ENCODE measurements around the gene TBCD.

The TBCD gene

GRCh38 chr17:82876602-82877379 lies 124.9 kb downstream of the TBCD start:
- 78% methylated on average over 13 of the region's 14 CpGs for WGBS
- Histone ChIP-seq H3K4me1 (ENCODE audit: insufficient read depth, low read length) (peaks cover 18% of the 10 kb centered on the region; the same call in 1 of the 2 replicates), H3K27ac (ENCODE audit: low read depth, low read length) (peak overlapping the region; percentile 37; the same call in 1 of the 2 replicates), H3K9ac (ENCODE audit: low read depth, low read length) (no peak overlapping the region), H3K27me3 (ENCODE audit: insufficient read depth, low read length) (no peaks in the 10 kb centered on the region), H3K36me3 (ENCODE audit: insufficient read depth, low read length) (peaks cover 19% of the 10 kb centered on the region), H3K9me3 (ENCODE audit: insufficient read depth, low read depth, low read length) (no peaks in the 10 kb centered on the region), H3K4me3 (ENCODE audit: low read length) (no peak overlapping the region)

- Histone ChIP-seq H3K9me3 (ENCODE audit: insufficient read depth, low read depth, low read length) (no peaks in the 10 kb centered on the region), H3K4me1 (ENCODE audit: insufficient read depth, low read length) (peaks cover 18% of the 10 kb centered on the region; the same call in 1 of the 2 replicates), H3K27me3 (ENCODE audit: insufficient read depth, low read length) (no peaks in the 10 kb centered on the region), H3K27ac (ENCODE audit: low read depth, low read length) (no peak overlapping the region), H3K9ac (ENCODE audit: low read depth, low read length) (no peak overlapping the region), H3K4me3 (ENCODE audit: low read length) (no peak overlapping the region), H3K36me3 (ENCODE audit: insufficient read depth, low read length) (peaks cover 7% of the 10 kb centered on the region; the same call in 1 of the 2 replicates)
- 83% methylated on average over 9 of the region's 9 CpGs for WGBS
Observed at GRCh38 chr17:82878527-82878926, 126.7 kb downstream of the TBCD start.

- H3K4me1 ChIP-seq (ENCODE audit: insufficient read depth, low read length): peaks cover 18% of the 10 kb centered on the region; the same call in 1 of the 2 replicates
- no peaks in the 10 kb centered on the region for H3K9me3 ChIP-seq (ENCODE audit: insufficient read depth, low read depth, low read length)
- H3K27me3 ChIP-seq (ENCODE audit: insufficient read depth, low read length): no peaks in the 10 kb centered on the region
- 97% methylated on average over 15 of the region's 15 CpGs for WGBS
- no peak overlapping the region for H3K9ac ChIP-seq (ENCODE audit: low read depth, low read length)
- H3K27ac ChIP-seq (ENCODE audit: low read depth, low read length): no peak overlapping the region
- H3K36me3 ChIP-seq (ENCODE audit: insufficient read depth, low read length): peaks cover 7% of the 10 kb centered on the region; the same call in 1 of the 2 replicates
- H3K4me3 ChIP-seq (ENCODE audit: low read length): no peak overlapping the region
Observed at GRCh38 chr17:82879241-82879640, 127.4 kb downstream of the TBCD start.

- H3K27me3 ChIP-seq (ENCODE audit: insufficient read depth, low read length): no peaks in the 10 kb centered on the region
- H3K9ac ChIP-seq (ENCODE audit: low read depth, low read length): no peak overlapping the region
- peaks cover 7% of the 10 kb centered on the region; the same call in 1 of the 2 replicates for H3K36me3 ChIP-seq (ENCODE audit: insufficient read depth, low read length)
- WGBS: 93% methylated on average over 25 of the region's 25 CpGs
- peaks cover 8% of the 10 kb centered on the region; the same call in 1 of the 2 replicates for H3K4me1 ChIP-seq (ENCODE audit: insufficient read depth, low read length)
- H3K4me3 ChIP-seq (ENCODE audit: low read length): no peak overlapping the region
- no peaks in the 10 kb centered on the region for H3K9me3 ChIP-seq (ENCODE audit: insufficient read depth, low read depth, low read length)
- no peak overlapping the region for H3K27ac ChIP-seq (ENCODE audit: low read depth, low read length)
Observed at GRCh38 chr17:82880620-82881323, 128.9 kb downstream of the TBCD start.

- H3K4me1 ChIP-seq (ENCODE audit: insufficient read depth, low read length): peaks cover 2% of the 10 kb centered on the region; the same call in 1 of the 2 replicates
- H3K36me3 ChIP-seq (ENCODE audit: insufficient read depth, low read length): peaks cover 7% of the 10 kb centered on the region; the same call in 1 of the 2 replicates
- no peaks in the 10 kb centered on the region for H3K9me3 ChIP-seq (ENCODE audit: insufficient read depth, low read depth, low read length)
- 92% methylated on average over 21 of the region's 21 CpGs for WGBS
- H3K27me3 ChIP-seq (ENCODE audit: insufficient read depth, low read length): no peaks in the 10 kb centered on the region
- H3K9ac ChIP-seq (ENCODE audit: low read depth, low read length): no peak overlapping the region
- no peak overlapping the region for H3K27ac ChIP-seq (ENCODE audit: low read depth, low read length)
- no peak overlapping the region for H3K4me3 ChIP-seq (ENCODE audit: low read length)
Observed at GRCh38 chr17:82881324-82881823, 129.5 kb downstream of the TBCD start.

GRCh38 chr17:82881900-82882714 lies 130.2 kb downstream of the TBCD start:
- no peaks in the 10 kb centered on the region for H3K9me3 ChIP-seq (ENCODE audit: insufficient read depth, low read depth, low read length)
- H3K36me3 ChIP-seq (ENCODE audit: insufficient read depth, low read length): peaks cover 7% of the 10 kb centered on the region; the same call in 1 of the 2 replicates
- H3K4me3 ChIP-seq (ENCODE audit: low read length): no peak overlapping the region
- no peaks in the 10 kb centered on the region for H3K27me3 ChIP-seq (ENCODE audit: insufficient read depth, low read length)
- H3K27ac ChIP-seq (ENCODE audit: low read depth, low read length): no peak overlapping the region
- WGBS: 92% methylated on average over 17 of the region's 17 CpGs
- H3K4me1 ChIP-seq (ENCODE audit: insufficient read depth, low read length): no peaks in the 10 kb centered on the region; the same call in 1 of the 2 replicates
- H3K9ac ChIP-seq (ENCODE audit: low read depth, low read length): no peak overlapping the region

GRCh38 chr17:82882715-82883418 lies 131.0 kb downstream of the TBCD start:
- no peak overlapping the region for H3K27ac ChIP-seq (ENCODE audit: low read depth, low read length)
- H3K9ac ChIP-seq (ENCODE audit: low read depth, low read length): no peak overlapping the region; the same call in 1 of the 2 replicates
- WGBS: 96% methylated on average over 39 of the region's 39 CpGs
- peaks cover 4% of the 10 kb centered on the region; the same call in 1 of the 2 replicates for H3K9me3 ChIP-seq (ENCODE audit: insufficient read depth, low read depth, low read length)
- H3K4me1 ChIP-seq (ENCODE audit: insufficient read depth, low read length): no peaks in the 10 kb centered on the region; the same call in 1 of the 2 replicates
- H3K4me3 ChIP-seq (ENCODE audit: low read length): no peak overlapping the region
- H3K36me3 ChIP-seq (ENCODE audit: insufficient read depth, low read length): peaks cover 12% of the 10 kb centered on the region
- H3K27me3 ChIP-seq (ENCODE audit: insufficient read depth, low read length): no peaks in the 10 kb centered on the region

- no peaks in the 10 kb centered on the region; the same call in 1 of the 2 replicates for H3K4me1 ChIP-seq (ENCODE audit: insufficient read depth, low read length)
- peaks cover 4% of the 10 kb centered on the region; the same call in 1 of the 2 replicates for H3K9me3 ChIP-seq (ENCODE audit: insufficient read depth, low read depth, low read length)
- H3K9ac ChIP-seq (ENCODE audit: low read depth, low read length): no peak overlapping the region; the same call in 1 of the 2 replicates
- H3K27me3 ChIP-seq (ENCODE audit: insufficient read depth, low read length): no peaks in the 10 kb centered on the region
- 94% methylated on average over 23 of the region's 23 CpGs for WGBS
- no peak overlapping the region for H3K4me3 ChIP-seq (ENCODE audit: low read length)
- H3K27ac ChIP-seq (ENCODE audit: low read depth, low read length): no peak overlapping the region
- H3K36me3 ChIP-seq (ENCODE audit: insufficient read depth, low read length): peaks cover 9% of the 10 kb centered on the region
Observed at GRCh38 chr17:82883419-82884031, 131.7 kb downstream of the TBCD start.

GRCh38 chr17:82884341-82884969 lies 132.6 kb downstream of the TBCD start:
- H3K9ac ChIP-seq (ENCODE audit: low read depth, low read length): no peak overlapping the region
- H3K4me1 ChIP-seq (ENCODE audit: insufficient read depth, low read length): no peaks in the 10 kb centered on the region; the same call in 1 of the 2 replicates
- no peak overlapping the region for H3K4me3 ChIP-seq (ENCODE audit: low read length)
- H3K36me3 ChIP-seq (ENCODE audit: insufficient read depth, low read length): peaks cover 6% of the 10 kb centered on the region; the same call in 1 of the 2 replicates
- H3K27ac ChIP-seq (ENCODE audit: low read depth, low read length): no peak overlapping the region
- no peaks in the 10 kb centered on the region for H3K27me3 ChIP-seq (ENCODE audit: insufficient read depth, low read length)
- peaks cover 4% of the 10 kb centered on the region; the same call in 1 of the 2 replicates for H3K9me3 ChIP-seq (ENCODE audit: insufficient read depth, low read depth, low read length)
- WGBS: 95% methylated on average over 25 of the region's 25 CpGs

All from HUES64 (cell line).